SIG-M5 (cell line): Measurements from ENCODE around the gene PMEL.
"Not testable (repeated sequence)": the region's sequence is repeated elsewhere in the genome, so short reads cannot be mapped to it uniquely, and the experiment has no call there.

ENCODE experiments used
- DNase-seq: peaks from one replicate; lab custom pipeline; 2025; lab: John Stamatoyannopoulos, UW

Gene PMEL

GRCh38 chr12:55942055-55942454 is 23.8 kb downstream of the PMEL start:
- DNase-seq = no peak

- no peak for DNase-seq
Observed at GRCh38 chr12:55940065-55940732, 25.6 kb downstream of the PMEL start.

- DNase-seq = no peak
Observed at GRCh38 chr12:55938826-55939501, 26.9 kb downstream of the PMEL start.

DNA sequence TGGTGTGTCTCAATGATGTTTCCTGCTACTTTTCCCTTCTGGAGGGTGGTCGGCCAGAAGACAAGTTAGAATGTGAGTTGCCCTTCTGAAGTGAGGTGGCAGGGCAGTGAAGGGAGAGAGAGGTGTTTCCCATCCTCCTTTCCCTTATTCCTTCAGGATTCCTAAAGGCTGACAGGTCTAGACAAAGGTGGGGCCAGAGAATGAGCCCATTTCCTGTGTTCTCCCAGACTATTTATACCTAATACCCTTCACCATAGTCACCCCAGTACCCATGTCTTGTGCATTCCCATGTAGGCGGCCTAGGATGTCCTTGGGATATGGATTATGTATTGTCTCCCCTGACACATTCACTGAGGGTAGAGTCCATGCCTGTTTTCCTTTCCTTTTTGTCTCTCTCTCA is 27.9 kb downstream of the PMEL start:
- DNase-seq = no peak

GRCh38 chr12:55935738-55936151 is 30.1 kb downstream of the PMEL start:
- DNase-seq = no peak

- no peak for DNase-seq
Observed at GRCh38 chr12:55934773-55935172, 31.1 kb downstream of the PMEL start.

- DNase-seq = no peak
Observed at GRCh38 chr12:55933799-55934742, 31.8 kb downstream of the PMEL start.

DNA sequence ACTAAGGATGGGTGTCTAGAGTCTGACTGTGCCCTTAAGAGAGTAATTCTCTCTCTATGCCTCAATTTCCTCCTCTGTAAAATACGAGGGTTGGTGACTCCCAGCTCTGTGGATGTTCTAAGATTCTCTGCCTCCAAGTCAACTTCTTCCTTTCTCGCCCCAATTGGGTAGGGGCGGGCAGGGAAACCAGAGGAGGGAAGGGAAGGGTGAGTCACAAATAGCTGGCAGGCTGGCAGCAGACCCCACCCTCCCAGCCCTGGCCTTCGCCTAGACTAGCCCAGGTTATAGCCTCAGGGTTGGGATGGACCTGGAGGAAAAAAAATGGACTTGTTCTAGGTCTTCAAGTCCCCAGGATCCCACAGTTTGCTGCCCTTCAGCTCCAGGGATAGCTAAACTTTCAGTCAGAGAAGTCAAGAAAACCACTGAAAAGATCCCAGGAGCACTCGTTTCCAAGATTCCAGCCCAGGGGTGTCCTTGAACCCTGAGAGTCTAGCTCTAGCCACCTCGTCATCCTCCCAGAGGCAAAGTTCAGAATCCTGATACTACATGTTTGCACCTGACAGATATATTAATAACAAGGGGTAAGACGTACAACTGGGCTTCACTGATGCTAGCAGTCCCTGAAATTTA is 32.6 kb downstream of the PMEL start:
- DNase-seq = no peak

GRCh38 chr12:55932551-55932910 is 33.3 kb downstream of the PMEL start:
- DNase-seq = no peak

GRCh38 chr12:55931780-55932550 is 33.9 kb downstream of the PMEL start:
- no peak for DNase-seq

DNA sequence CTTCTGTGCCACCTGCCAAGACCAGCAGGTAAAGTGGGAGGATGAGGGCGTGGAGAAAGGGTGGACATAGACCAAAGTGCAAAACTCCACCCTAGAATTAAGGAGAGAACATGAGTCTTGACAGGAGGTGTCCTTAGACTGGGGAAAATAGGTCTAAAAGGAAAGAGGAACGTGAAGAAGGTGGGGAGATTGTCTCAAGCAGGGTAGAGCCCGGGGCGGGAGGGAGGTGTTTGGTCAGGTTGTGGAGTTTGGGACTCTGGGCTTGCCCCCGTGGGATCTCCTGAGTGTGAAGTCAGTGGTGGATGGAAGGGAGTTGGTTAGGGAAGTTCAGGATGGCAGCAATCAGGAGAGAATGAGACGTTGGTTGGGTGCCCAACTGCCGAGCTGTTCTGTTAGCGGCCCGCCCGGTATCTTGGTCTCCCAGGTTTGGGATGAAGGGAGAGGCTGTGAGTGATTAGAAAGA is 34.5 kb downstream of the PMEL start:
- DNase-seq = no peak

DNA sequence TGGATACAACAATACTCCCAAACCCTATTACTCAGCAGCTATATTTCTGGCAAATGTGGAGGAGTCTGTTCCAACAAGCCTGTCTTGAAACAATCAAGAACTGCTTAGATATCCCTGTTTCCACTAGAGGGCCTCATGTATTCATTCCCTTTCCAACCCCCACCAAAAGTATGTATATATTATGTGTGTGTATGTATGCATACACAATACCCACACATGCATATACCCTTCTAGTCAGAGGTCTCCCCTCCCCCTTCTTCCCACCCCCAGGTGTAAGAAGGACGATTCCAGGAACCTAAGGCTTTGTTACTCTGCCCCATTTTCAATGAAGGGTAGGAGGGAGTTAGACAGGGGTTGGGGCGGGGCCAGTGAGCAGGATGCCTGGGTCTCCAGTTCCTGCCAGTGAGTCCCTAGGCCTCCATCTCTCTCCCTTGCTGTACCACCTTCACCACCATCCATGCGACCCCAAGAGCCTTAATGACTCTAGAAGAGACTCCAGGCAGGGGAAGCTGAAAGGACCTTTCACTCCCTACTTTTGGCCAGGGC is 35.0 kb downstream of the PMEL start, which contains the start of gene DGKA:
TSS of gene DGKA (plus strand) at position 392 of the 546 bp plus-strand sequence. CDS start 5,342 bp downstream, outside the sequence.
- DNase-seq = peak; percentile 53

GRCh38 chr12:55929306-55929791 is 36.5 kb downstream of the PMEL start:
- peak; percentile 35 for DNase-seq

DNA sequence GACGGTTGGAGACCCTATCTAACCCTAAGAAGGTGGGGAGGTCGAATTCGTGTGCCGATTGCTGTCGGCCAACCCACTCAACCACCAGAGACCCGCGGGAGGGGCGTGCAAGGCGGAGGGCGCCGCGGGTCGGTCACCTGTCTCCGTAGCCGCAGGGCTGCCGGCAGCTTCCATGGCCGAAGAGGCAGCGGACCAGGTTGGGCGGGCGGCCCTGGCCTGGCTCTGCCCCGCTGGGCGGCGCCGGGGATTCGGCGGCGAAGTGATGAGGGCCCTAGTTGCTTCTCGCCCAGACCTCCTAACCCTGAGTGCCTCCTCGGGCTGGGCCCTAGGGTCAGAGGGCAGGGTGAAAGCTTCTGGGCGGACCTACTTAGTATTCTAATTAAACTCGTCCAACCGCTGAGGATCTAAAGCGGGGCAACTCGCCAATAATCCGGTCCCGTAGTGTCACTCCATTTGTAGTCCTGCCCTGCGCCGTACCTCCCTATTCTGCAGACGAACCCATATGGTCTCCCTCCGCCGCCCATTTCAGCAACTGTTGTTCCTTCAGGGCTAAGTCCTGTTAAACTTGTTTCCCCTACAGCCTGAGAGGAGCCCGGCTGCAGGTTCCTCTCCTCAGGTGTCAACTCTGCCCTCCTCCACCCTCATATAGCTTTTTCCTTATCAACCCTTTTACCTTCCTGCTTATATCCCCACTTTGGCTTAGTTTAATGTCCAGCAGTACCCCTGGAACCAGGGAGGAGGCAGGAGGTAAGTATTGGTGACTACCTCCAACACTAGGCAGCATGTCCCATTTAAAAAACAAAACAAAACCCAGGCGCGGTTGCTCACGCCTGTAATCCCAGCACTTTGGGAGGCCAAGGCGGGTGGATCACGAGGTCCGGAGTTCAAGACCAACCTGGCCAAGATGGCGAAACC is 38.0 kb downstream of the PMEL start, which contains the start of gene PYM1:
TSS of gene PYM1 (minus strand) at position 307 of the 915 bp plus-strand sequence. CDS start at position 174, 133 bp downstream.
- DNase-seq = peak; percentile 84

GRCh38 chr12:55926738-55927587 is 38.9 kb downstream of the PMEL start:
- DNase-seq = peak; percentile 79

DNA sequence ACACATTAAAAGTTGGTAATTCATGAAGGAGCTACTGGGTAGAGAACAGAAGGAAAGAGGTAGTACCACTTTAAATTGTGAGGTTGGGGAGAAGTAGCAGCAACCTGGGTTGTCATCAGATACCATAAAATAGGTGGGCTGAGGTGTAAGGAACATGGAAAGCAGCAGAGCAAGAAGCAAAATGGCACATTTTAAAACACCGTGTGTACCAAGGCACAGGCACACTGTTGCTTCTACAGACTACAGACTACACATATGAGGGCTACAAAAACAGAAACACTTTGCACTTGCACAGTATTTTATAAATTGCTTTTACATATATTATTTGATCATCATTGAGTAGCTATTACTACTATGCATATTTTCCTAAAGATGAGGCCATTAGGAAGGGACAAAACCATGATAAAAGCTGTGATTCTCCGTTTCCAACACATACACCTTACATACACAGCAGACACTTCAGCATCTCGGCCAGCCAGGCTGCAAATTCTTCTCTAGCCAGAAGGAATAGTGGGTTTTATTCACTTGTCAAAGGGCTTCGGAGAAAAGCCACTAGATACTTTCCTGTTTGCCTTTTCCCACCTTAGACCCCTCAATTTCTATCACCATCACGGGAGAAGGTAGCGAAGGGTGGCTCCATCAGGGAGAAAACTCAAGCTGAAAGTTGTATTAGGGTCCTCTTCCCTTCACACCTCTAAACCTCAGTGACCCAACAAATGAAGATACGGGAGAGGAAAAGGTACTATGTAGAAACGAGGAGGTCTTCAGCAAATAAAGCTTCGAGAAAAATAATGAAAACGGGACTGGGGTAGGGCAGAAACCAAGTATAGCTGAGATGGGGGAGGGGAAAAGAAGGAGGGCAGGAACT is 39.7 kb downstream of the PMEL start:
- no peak for DNase-seq

DNA sequence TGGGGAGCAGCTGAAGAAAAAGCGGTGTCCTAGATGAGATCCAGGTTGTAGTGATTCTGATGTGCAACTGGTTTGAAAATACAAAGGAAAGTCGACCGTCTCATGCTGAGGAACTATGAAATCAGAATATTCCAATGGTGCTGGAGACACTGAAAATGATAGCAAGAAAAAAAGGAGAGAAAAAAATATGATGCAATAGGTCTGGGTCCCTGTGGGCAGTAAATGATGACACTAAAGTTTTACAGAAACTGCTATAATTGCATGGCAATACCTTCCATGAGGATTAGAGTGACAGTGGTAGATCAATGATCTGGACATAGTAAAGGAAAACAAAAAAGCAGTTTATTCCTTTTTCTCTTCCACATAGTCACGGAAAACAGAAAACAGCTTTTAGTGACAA is 40.5 kb downstream of the PMEL start:
- no peak for DNase-seq

GRCh38 chr12:55923648-55924047 is 42.2 kb downstream of the PMEL start:
- not testable (repeated sequence) for DNase-seq
